Activated CD8-positive, alpha-beta memory T cell treated with anti-CD3 and anti-CD28 coated beads for 48 hours (primary cell): ENCODE results near the gene SMG1.
"Not testable (repeated sequence)": the region's sequence is repeated elsewhere in the genome, so short reads cannot be mapped to it uniquely, and the experiment has no call there.

Experiments
- DNase-seq, 3 experiments: peaks; one replicate each; pipeline ENCODE4 v3.0.0-alpha.2; 2020; ENCODE audit warnings: low read depth in 2 of 3, low spot score in 2 of 3

The SMG1 gene

GRCh38 chr16:18772171-18772570 is 154.0 kb downstream of the SMG1 start:
- DNase-seq = not testable (repeated sequence)

GRCh38 chr16:18770336-18770962 is 155.8 kb downstream of the SMG1 start:
- DNase-seq = not testable (repeated sequence)

DNA sequence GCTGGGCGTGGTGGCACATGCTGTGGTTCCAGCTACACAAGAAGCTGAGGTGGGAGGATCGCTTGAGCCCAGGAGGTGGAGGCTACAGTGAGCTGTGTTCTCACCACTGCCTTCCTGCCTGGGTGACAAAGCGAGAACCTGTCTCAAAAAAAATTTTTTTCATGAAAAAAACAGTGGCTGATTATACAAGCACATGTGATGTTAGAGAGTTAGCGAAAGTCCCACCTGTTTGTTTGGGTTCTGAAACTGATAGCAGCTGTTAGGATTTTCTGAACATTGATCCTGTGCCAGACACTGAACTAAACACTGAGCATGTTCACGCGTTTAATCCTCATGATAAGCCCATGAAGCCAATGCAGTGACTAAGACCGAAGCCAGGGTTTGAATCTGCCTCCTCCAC is 159.0 kb downstream of the SMG1 start:
- not testable (repeated sequence) for DNase-seq

GRCh38 chr16:18762713-18763112 is 163.5 kb downstream of the SMG1 start:
- DNase-seq = not testable (repeated sequence)

- DNase-seq = not testable (repeated sequence)
Measured at GRCh38 chr16:18759598-18760520, 166.3 kb downstream of the SMG1 start.

DNA sequence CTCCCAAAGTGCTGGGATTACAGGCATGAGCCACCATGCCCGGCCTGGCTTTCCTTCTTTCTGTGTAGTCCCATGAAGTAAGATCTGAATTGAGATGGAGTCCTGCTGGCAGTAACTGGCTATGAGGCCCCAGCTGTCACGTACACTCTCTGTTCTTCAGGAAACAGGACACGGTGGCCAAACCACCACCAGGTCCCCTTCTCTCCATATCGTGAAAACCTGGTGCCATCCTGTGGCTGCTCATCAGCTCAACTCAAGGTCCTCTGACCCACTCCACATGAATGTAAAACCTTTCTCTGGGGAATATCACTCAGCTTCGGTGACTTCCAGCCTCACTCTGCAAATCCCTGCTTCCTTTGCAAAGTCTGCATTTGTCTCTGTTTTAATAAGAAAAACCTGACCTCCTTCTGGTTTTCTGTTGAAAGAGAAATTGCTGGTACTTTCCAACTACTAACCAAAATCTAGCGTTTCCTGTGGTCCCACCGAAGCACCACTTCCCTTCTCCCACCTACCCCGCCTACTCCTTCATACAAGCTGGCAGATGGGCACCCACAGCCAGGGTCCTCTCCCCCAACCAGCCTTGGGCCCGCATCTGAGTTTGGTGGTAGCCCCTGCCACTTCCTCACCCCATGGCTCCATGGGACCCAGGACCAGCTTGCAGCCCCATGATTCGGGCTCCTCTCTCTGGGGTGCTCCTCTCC is 168.1 kb downstream of the SMG1 start:
- DNase-seq = not testable (repeated sequence)

DNA sequence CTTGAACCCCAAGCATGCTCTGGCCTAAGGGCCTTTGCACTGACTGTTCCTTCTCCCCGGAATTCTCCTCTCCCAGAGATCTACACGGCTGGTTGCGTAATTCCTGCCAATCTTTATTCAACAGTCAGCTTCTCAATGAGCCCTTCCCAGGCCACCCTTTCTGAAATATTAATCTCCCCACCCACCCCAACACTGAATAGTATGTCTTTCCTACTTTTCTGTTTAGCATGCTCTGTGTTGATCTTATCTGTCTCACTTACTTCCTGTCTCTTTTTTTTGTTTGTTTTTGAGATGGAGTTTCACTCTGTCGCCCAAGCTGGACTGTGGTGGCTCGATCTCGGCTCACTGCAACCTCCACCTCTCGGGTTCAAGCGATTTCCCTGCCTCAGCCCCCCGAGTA is 169.6 kb downstream of the SMG1 start:
- DNase-seq = not testable (repeated sequence)
